ENCODE results near the gene DNAAF1.
"Not testable (repeated sequence)": the region's sequence is repeated elsewhere in the genome, so short reads cannot be mapped to it uniquely, and the experiment has no call there.

DNAAF1 gene

GRCh38 chr16:84144859-84145639 lies at the start of gene DNAAF1, which contains the start of gene HSDL1:
TSS of gene DNAAF1 (plus strand) at chr16:84145308. CDS start at chr16:84145441, 133 bp downstream.
TSS of gene HSDL1 (minus strand) at chr16:84145177. CDS start at chr16:84131321, 13,856 bp downstream.
- peak; percentile 83 for DNase-seq

GRCh38 chr16:84095466-84095865 lies 49.6 kb upstream of the DNAAF1 start:
- no peak for DNase-seq

DNA sequence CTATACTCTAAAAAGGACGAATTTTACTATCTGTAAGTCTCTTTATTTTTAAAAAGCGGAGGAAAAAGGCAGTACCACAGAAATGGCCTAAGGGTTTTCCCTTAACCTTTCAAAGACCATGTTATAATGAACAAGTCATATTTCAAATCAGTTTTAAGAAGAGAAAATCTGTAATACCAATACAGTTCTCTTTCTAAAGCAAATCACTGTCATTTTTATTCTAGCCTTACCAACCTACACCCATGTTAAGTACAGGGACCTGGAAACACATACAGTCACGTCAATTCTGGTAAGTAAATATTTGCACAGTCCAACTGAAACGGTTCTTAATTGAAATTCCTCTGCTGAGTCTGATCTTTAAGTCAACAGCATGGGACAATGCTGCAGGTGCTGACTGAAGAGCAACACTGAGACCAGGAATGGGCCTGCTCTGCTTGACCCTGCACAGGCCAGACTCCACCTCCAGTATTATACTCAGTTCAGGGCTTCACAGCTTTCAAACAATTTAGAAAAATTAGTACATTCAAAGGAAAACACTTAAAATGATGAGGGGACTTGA lies 48.6 kb upstream of the DNAAF1 start:
- DNase-seq: no peak

GRCh38 chr16:84098939-84099338 lies 46.2 kb upstream of the DNAAF1 start:
- DNase-seq: no peak

DNA sequence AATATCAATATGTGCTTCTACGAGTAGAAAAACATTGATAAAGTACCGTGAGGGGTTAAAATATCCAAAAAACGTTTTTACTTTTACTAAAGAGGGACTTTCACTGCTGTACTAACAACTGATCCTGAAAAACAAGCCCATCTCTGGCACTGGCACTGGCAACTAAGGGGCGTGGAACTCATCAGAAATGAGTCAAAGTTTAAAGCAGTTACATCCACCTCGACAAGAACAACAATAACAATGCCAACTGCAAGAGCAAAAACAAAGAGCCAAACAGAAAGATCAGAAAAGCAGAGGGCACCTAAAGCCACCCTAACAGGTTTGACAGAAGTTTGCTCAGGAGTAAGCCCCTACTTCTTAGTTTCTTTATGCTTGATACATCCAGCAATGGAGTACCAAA lies 41.4 kb upstream of the DNAAF1 start:
- DNase-seq: no peak

DNA sequence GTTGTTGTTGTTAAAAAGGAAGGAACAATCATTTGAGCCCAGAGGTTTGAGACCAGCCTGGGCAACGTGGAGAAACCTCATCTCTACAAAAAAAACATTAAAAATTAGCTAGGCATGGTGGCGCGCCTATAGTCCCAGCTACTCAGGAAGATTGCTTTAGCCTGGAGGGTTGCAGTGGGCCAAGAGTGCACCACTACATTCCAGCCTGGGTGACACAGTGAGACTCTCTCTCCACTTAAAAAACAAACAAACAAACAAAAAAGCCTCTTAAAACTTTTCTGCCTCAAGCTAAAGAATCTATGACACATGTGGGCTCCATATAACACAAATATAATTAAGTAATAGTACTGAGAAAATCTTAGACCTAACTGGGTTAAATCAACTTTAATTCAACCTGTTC lies 40.9 kb upstream of the DNAAF1 start:
- peak; percentile 22 for DNase-seq

GRCh38 chr16:84105301-84105815 lies 39.8 kb upstream of the DNAAF1 start:
- DNase-seq: no peak

GRCh38 chr16:84105948-84106740 lies 39.0 kb upstream of the DNAAF1 start:
- DNase-seq: no peak

- DNase-seq: no peak
Measured at GRCh38 chr16:84107921-84108320, 37.2 kb upstream of the DNAAF1 start.

DNA sequence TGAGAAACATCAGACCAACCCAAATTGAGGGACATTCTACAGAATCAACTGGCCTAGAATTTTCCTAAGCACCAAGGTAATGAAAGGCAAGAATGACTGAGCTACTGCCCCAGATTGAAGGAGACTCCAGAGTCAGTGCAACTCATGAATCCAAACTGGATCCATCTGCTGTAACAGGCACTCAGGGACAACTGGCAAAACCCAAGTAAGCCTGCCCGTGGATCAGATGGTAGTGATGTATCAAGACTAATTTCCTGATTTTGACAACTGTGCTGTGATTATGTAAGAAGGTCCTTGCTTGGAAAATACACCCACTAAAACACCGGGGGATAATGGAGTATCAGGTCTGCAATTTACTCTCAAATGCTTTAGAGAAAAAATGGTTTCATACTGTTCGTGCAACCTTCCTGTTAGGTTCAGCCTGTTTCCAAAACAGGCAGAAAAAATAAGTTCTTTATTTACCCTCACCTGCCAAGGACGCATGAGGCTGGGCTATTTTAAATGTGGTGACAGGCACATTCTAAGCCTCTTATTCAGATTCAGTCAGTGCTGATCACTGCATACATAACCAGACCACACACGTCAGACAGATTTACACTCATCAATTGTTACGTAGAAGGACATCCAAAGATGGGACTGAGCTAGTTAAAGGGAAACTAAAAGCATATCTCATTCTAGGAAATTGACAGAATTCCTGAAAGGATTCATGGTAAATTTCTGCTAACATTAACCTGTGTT lies 35.3 kb upstream of the DNAAF1 start:
- DNase-seq: no peak

GRCh38 chr16:84110527-84110926 lies 34.6 kb upstream of the DNAAF1 start:
- DNase-seq: no peak

- DNase-seq: no peak
Measured at GRCh38 chr16:84111525-84111924, 33.6 kb upstream of the DNAAF1 start.

GRCh38 chr16:84111949-84112348 lies 33.2 kb upstream of the DNAAF1 start:
- not testable (repeated sequence) for DNase-seq

DNA sequence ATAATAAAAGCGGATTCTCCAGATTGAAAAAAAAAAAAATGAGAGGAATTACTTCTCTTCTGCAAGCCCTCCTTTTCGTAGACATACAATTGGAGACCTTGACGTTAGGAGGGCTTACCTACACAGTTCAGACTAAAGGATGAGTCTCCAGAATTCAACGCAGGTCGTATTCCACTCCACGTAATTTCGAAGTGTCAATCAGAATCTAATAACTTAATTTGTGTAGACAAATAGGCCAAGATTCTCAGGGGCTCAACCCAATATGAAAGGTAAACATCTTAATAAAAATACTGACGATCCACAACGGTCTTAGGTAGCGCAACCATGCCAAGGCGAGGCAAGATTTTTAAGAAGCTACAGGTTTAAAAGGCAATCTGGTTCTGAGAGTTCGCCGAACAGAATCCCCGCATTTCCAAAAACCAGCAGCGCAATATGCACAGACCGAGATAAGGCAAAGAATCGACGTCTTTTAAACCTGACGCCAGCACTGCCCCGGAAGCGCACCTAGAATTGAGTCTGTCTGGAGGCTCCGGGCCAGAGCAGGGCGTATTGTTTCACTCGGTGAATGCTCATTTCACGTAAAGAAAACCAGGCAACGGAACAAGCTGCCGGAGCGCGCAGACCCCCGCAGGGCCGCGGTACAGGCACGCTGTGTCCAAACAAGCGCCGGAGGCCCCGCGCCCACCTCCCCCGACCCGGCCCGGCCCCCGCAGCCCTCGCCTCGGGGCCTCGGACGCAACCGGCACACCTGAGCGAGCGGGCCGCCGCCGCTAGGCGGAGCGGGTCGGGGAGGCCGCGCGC lies 29.0 kb upstream of the DNAAF1 start:
- peak; percentile 46 for DNase-seq

GRCh38 chr16:84116720-84117493 lies 28.2 kb upstream of the DNAAF1 start, which contains the start of gene MBTPS1:
TSS of gene MBTPS1 (minus strand) at chr16:84116942. CDS start at chr16:84101783, 15,159 bp downstream.
- DNase-seq: peak; percentile 98

DNA sequence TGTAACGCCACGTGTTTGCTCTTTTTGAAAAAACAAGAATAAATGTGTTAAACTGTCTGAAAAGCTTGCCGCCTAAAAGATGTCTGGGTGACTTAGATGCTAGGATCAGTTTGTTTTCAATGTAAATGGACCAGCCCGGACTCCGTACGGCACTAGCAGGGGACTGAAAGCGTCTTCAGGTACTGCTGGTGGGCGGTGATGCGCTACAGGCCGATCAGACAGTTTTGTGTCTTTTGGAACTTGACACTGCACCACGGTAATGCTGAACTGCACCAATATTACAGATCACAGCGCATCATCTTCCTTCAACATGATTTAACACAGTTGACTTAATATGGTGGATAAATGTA lies 27.6 kb upstream of the DNAAF1 start:
- no peak for DNase-seq

DNA sequence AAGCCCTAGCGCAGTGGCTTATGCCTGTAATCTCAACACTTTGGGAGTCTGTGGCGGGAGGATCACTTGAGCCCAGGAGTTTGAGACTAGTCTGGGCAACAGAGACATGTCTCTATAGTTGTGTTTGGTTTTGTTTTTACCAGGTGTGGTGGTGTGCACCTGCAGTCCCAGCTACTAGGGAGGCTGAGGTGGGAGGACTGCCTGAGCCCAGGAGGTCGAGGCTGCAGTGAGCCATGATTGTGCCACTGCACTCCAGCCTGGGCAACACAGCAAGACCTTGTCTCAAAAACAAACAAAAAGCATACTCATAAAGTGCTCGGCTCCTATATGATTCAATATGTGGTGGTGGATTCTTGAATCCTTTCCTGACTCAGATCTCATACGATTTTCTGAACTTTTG lies 26.8 kb upstream of the DNAAF1 start:
- DNase-seq: not testable (repeated sequence)

DNA sequence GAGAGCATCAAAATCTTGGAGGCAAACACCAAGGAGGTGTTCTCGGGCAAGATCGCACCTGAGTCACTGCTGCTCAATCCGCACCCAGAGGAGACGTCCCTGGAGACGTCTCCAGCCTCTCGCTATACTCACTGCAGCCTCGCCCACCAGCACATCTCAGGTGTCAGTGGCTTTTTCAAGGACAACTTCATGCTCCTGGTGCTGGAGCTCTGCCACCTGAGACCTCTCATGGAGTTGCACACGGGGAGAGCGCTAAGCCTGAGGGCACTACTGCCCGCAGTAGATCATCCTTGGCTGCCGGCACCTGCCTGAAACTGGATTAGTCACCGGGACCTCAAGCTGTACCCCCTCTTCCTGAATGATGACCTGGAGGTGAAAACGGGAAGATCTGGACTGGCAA lies 25.7 kb upstream of the DNAAF1 start:
- DNase-seq: no peak

GRCh38 chr16:84120023-84120422 lies 25.1 kb upstream of the DNAAF1 start:
- no peak for DNase-seq

- no peak for DNase-seq
Measured at GRCh38 chr16:84121007-84121406, 24.1 kb upstream of the DNAAF1 start.
